Measurements from ENCODE around the gene SYNRG.

The SYNRG gene

DNA sequence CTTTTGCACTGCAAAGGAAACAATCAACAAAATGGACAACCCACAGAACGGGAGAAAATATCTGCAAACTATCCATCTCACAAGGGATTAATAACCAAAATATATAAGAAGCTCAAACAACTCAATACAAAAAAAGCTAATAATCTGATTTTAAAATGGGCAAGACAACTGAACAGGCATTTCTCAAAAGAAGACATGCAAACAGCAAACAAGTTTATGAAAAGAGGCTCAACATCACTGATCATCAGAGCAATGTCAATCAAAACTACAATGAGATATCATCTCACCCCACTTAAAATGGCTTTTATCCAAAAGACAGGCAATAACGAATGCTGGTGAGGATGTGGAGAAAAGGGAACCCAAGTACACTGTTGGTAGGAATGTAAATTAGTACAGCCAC, 34.8 kb downstream of the SYNRG start:
- TF ChIP-seq, protein P1, sequence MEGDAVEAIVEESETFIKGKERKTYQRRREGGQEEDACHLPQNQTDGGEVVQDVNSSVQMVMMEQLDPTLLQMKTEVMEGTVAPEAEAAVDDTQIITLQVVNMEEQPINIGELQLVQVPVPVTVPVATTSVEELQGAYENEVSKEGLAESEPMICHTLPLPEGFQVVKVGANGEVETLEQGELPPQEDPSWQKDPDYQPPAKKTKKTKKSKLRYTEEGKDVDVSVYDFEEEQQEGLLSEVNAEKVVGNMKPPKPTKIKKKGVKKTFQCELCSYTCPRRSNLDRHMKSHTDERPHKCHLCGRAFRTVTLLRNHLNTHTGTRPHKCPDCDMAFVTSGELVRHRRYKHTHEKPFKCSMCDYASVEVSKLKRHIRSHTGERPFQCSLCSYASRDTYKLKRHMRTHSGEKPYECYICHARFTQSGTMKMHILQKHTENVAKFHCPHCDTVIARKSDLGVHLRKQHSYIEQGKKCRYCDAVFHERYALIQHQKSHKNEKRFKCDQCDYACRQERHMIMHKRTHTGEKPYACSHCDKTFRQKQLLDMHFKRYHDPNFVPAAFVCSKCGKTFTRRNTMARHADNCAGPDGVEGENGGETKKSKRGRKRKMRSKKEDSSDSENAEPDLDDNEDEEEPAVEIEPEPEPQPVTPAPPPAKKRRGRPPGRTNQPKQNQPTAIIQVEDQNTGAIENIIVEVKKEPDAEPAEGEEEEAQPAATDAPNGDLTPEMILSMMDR (conservative IDR thresholded peaks at IDR 0.05; ENCODE audit: low read depth): no peak
- CTCF ChIA-PET: interaction anchor here (0.6 to 0.8 kb wide), 2 partner anchors 259 to 438 kb away, joined by 3 to 4 read pairs; no protein-coding TSS in a partner anchor
- POLR2A ChIA-PET (ENCODE audit: low non-redundant PET): no interaction called here
- no peak overlapping the region for H3K27ac ChIP-seq
- DNase-seq (ENCODE audit: low spot score): no peak

DNA sequence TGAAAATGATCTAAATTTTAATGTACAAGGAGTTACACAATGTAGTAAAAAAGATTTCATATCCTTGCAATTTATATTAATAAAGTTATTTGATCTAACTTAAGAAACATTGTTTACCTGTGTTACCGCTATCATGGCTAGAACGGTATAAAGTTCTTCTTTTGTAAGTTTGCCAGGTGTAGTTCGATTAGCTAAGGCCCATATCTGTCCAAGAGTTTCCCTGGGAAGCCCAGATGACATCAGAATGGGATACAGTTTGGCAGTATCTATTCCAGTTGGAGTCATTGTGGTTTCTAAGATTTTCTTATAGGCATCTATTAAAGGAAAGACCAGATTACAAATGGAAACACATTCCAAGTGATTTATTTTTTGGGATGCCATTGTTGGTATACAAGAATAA, 37.5 kb downstream of the SYNRG start:
- H3K27ac ChIP-seq: no peak overlapping the region
- TF ChIP-seq, protein P1 (conservative IDR thresholded peaks at IDR 0.05; ENCODE audit: low read depth): no peak
- no peak for DNase-seq (ENCODE audit: low spot score)
- ChIA-PET POLR2A (ENCODE audit: low non-redundant PET) (no interaction called here), CTCF (interaction anchor here (0.6 kb wide), 1 partner anchor 14 kb away, joined by 3 read pairs; no protein-coding TSS in a partner anchor)

DNA sequence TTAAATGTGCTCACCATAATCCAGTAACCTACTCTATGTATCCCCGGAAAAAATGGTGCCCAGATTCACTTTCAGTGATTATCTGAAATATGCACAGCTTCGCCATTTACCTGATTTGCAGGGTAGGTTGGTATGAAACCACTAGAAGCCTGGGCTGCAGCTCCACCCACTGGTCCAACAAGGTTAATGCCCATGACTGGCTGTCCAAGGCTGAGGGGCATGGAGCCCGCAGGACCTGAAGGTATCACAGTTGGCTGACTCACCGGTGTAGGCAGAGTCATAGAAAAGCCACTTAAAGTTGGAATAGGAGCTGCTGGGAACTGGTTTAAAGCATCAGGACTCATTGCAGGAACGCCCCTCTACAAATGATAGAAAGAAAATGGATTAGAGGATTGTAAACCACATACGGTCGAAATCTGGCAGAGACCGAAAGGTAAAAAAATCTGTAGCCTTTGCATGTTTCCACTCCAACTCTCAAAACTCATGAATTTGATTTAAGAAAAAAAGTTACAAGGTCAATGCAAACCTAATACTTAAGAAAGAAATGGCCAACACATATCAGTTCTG, 38.6 kb downstream of the SYNRG start:
- ChIA-PET CTCF (interaction anchor here (0.6 to 3.2 kb wide), 18 partner anchors 11 to 971 kb away, joined by 3 to 15 read pairs (median 4); partner anchors contain the start of gene SYNRG), POLR2A (ENCODE audit: low non-redundant PET) (no interaction called here)
- TF ChIP-seq, protein P1 (conservative IDR thresholded peaks at IDR 0.05; ENCODE audit: low read depth): peak; percentile 75
- no peak overlapping the region for H3K27ac ChIP-seq
- peak; percentile 94 for DNase-seq (ENCODE audit: low spot score)

DNA sequence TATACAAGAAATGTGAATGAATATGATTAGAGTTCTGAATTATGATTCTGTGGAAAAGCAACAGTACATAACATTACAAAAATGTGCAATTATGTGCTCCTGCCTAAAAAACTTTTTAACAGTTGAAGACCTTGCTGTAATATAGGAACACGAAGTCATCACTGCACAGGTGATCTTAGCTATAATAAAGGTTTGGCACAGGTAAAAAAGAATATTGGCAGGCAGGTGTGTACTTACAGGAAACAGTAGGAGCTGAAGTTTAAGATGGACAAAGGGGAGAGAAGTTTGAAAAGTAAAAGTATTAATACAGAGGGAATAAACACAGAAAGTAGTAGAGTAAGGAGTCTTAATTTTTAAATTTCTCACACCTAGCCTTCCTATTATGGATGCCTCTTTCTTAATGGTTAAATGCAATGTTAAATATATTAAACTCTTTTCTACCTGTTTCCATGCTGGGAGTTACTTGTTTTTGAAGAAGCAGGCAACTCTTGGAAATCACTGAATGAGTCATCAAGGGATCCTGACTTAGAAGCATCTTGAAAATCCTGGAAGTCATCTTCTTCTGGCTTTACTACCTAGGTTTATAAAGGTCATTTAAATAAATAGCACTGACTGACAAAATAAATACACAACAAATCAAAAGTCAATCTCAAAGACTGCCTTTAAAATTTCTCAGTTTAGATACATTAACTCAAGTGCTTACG, 40.7 kb downstream of the SYNRG start:
- TF ChIP-seq, protein P1 (conservative IDR thresholded peaks at IDR 0.05; ENCODE audit: low read depth): no peak
- H3K27ac ChIP-seq: no peak overlapping the region
- no peak for DNase-seq (ENCODE audit: low spot score)
- CTCF ChIA-PET: interaction anchor here (1.8 to 3.2 kb wide), 2 partner anchors 41 to 195 kb away, joined by 8 to 15 read pairs; no protein-coding TSS in a partner anchor
- POLR2A ChIA-PET (ENCODE audit: low non-redundant PET): no interaction called here

DNA sequence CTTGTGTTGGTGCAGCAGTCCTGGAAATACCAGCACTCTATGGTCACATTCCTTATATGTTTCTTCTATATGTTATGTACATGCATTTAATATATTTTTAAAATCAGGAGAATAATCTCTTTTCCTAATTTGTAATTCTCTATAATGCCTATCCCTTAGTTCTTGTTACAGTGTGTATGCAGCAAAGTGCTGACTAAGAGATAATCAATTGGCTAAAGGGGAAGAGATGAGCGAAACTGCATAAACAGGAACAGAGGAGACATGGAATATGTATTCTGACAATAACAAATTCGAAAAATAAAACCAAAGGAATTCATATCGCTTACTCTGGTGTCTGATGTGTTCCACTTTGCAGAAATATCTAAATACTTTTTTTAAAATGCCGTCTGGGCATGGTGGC, 41.7 kb downstream of the SYNRG start:
- no peak overlapping the region for H3K27ac ChIP-seq
- TF ChIP-seq, protein P1 (conservative IDR thresholded peaks at IDR 0.05; ENCODE audit: low read depth): no peak
- ChIA-PET CTCF (interaction anchor here (0.7 kb wide), 1 partner anchor 959 kb away, joined by 3 read pairs; no protein-coding TSS in a partner anchor), POLR2A (ENCODE audit: low non-redundant PET) (no interaction called here)
- no peak for DNase-seq (ENCODE audit: low spot score)

DNA sequence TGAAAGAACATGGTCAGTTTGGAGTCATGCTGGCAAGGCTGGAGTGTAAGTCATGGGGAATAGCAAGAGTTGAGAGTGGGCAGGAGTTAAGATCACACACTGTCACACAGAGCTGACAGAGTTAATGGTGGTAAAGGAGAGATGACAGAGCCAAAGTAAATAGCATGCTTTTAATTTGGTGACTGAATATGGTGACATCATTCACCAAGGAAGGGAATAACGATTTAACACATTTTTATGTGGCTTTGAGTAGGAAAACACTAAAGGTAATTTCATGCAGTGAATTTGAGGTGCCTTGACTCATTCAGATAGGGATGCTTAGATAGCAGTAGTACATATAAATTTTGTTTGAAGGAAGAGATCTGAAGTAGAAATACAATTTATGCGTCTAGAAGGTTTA, 42.1 kb downstream of the SYNRG start:
- ChIA-PET CTCF (no interaction called here), POLR2A (ENCODE audit: low non-redundant PET) (no interaction called here)
- TF ChIP-seq, protein P1 (conservative IDR thresholded peaks at IDR 0.05; ENCODE audit: low read depth): no peak
- no peak overlapping the region for H3K27ac ChIP-seq
- DNase-seq (ENCODE audit: low spot score): no peak

All from RWPE1 (cell line).